ENCODE measurements around the gene ARHGAP25.

Gene ARHGAP25

GRCh38 chr2:68700560-68700959 lies 34.1 kb upstream of the ARHGAP25 start:
- no peaks in the 10 kb centered on the region for H3K4me1 ChIP-seq (ENCODE audit: control insufficient read depth, insufficient read depth, low read length, unreplicated experiment)
- H3K79me2 ChIP-seq (ENCODE audit: control insufficient read depth, insufficient read depth, low read length, unreplicated experiment) = no peaks in the 10 kb centered on the region
- no peak overlapping the region for H3K27ac ChIP-seq (ENCODE audit: low read depth, low read length)
- peaks cover 67% of the 10 kb centered on the region for H3K27me3 ChIP-seq (ENCODE audit: insufficient read depth, low read length)
- no peak overlapping the region for H3K4me3 ChIP-seq (ENCODE audit: low read depth, low read length)
- H2AFZ ChIP-seq (ENCODE audit: low read length, unreplicated experiment) = no peak overlapping the region
- H3K36me3 ChIP-seq (ENCODE audit: insufficient read depth, low read length) = no peaks in the 10 kb centered on the region

- Histone ChIP-seq H3K79me2 (ENCODE audit: control insufficient read depth, insufficient read depth, low read length, unreplicated experiment) (no peaks in the 10 kb centered on the region), H3K4me3 (ENCODE audit: low read depth, low read length) (no peak overlapping the region), H2AFZ (ENCODE audit: low read length, unreplicated experiment) (no peak overlapping the region), H3K36me3 (ENCODE audit: insufficient read depth, low read length) (no peaks in the 10 kb centered on the region), H3K27me3 (ENCODE audit: insufficient read depth, low read length) (peaks cover 54% of the 10 kb centered on the region), H3K4me1 (ENCODE audit: control insufficient read depth, insufficient read depth, low read length, unreplicated experiment) (no peaks in the 10 kb centered on the region), H3K27ac (ENCODE audit: low read depth, low read length) (no peak overlapping the region)
Measured at GRCh38 chr2:68706637-68707036, 28.0 kb upstream of the ARHGAP25 start.

GRCh38 chr2:68708629-68709028 lies 26.0 kb upstream of the ARHGAP25 start:
- H3K27ac ChIP-seq (ENCODE audit: low read depth, low read length) = no peak overlapping the region
- H3K27me3 ChIP-seq (ENCODE audit: insufficient read depth, low read length) = peaks cover 40% of the 10 kb centered on the region
- H2AFZ ChIP-seq (ENCODE audit: low read length, unreplicated experiment) = no peak overlapping the region
- no peaks in the 10 kb centered on the region for H3K79me2 ChIP-seq (ENCODE audit: control insufficient read depth, insufficient read depth, low read length, unreplicated experiment)
- H3K4me1 ChIP-seq (ENCODE audit: control insufficient read depth, insufficient read depth, low read length, unreplicated experiment) = no peaks in the 10 kb centered on the region
- H3K4me3 ChIP-seq (ENCODE audit: low read depth, low read length) = no peak overlapping the region
- H3K36me3 ChIP-seq (ENCODE audit: insufficient read depth, low read length) = no peaks in the 10 kb centered on the region

GRCh38 chr2:68709421-68709911 lies 25.1 kb upstream of the ARHGAP25 start:
- no peak overlapping the region for H3K4me3 ChIP-seq (ENCODE audit: low read depth, low read length)
- H3K27ac ChIP-seq (ENCODE audit: low read depth, low read length) = no peak overlapping the region
- no peak overlapping the region for H2AFZ ChIP-seq (ENCODE audit: low read length, unreplicated experiment)

GRCh38 chr2:68710336-68710735 lies 24.3 kb upstream of the ARHGAP25 start:
- Histone ChIP-seq H2AFZ (ENCODE audit: low read length, unreplicated experiment) (no peak overlapping the region), H3K4me3 (ENCODE audit: low read depth, low read length) (no peak overlapping the region), H3K79me2 (ENCODE audit: control insufficient read depth, insufficient read depth, low read length, unreplicated experiment) (no peaks in the 10 kb centered on the region), H3K36me3 (ENCODE audit: insufficient read depth, low read length) (no peaks in the 10 kb centered on the region), H3K4me1 (ENCODE audit: control insufficient read depth, insufficient read depth, low read length, unreplicated experiment) (no peaks in the 10 kb centered on the region), H3K27ac (ENCODE audit: low read depth, low read length) (no peak overlapping the region), H3K27me3 (ENCODE audit: insufficient read depth, low read length) (peaks cover 43% of the 10 kb centered on the region)

More at GRCh38 chr2:68709421-68709911, 25.1 kb upstream of the ARHGAP25 start:
- Histone ChIP-seq H3K27me3 (ENCODE audit: insufficient read depth, low read length) (peaks cover 43% of the 10 kb centered on the region), H3K4me1 (ENCODE audit: control insufficient read depth, insufficient read depth, low read length, unreplicated experiment) (no peaks in the 10 kb centered on the region), H3K36me3 (ENCODE audit: insufficient read depth, low read length) (no peaks in the 10 kb centered on the region), H3K79me2 (ENCODE audit: control insufficient read depth, insufficient read depth, low read length, unreplicated experiment) (no peaks in the 10 kb centered on the region)

DNA sequence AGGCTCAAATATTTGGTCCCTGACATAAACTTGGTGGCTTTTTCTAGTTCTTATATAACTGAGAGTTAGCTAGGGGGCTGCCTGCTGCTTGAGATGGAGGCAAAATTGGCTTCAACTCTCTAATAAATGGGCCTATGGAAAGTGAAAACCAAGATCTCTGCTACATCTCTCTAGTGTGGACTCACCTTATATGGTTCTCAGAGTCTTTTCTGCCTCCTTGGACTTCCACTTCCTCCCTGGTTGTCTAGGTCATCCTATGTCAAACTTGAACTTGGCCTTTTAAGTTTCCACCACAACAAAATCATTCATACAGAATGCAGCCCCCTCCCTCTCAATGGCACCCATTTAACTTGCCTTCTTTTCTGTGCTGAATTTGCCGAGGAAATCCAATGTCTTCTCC lies 23.9 kb upstream of the ARHGAP25 start:
- Histone ChIP-seq H3K4me3 (ENCODE audit: low read depth, low read length) (no peak overlapping the region), H3K36me3 (ENCODE audit: insufficient read depth, low read length) (no peaks in the 10 kb centered on the region), H2AFZ (ENCODE audit: low read length, unreplicated experiment) (no peak overlapping the region), H3K4me1 (ENCODE audit: control insufficient read depth, insufficient read depth, low read length, unreplicated experiment) (no peaks in the 10 kb centered on the region), H3K79me2 (ENCODE audit: control insufficient read depth, insufficient read depth, low read length, unreplicated experiment) (no peaks in the 10 kb centered on the region), H3K27ac (ENCODE audit: low read depth, low read length) (no peak overlapping the region), H3K27me3 (ENCODE audit: insufficient read depth, low read length) (peaks cover 39% of the 10 kb centered on the region)

GRCh38 chr2:68714866-68715265 lies 19.7 kb upstream of the ARHGAP25 start:
- Histone ChIP-seq H3K4me3 (ENCODE audit: low read depth, low read length) (no peak overlapping the region), H3K27ac (ENCODE audit: low read depth, low read length) (no peak overlapping the region)

GRCh38 chr2:68715353-68716041 lies 19.1 kb upstream of the ARHGAP25 start:
- H3K27ac ChIP-seq (ENCODE audit: low read depth, low read length) = no peak overlapping the region

More at GRCh38 chr2:68714866-68715265, 19.7 kb upstream of the ARHGAP25 start:
- Histone ChIP-seq H3K27me3 (ENCODE audit: insufficient read depth, low read length) (peaks cover 32% of the 10 kb centered on the region), H3K4me1 (ENCODE audit: control insufficient read depth, insufficient read depth, low read length, unreplicated experiment) (no peaks in the 10 kb centered on the region), H3K36me3 (ENCODE audit: insufficient read depth, low read length) (no peaks in the 10 kb centered on the region), H2AFZ (ENCODE audit: low read length, unreplicated experiment) (no peak overlapping the region), H3K79me2 (ENCODE audit: control insufficient read depth, insufficient read depth, low read length, unreplicated experiment) (no peaks in the 10 kb centered on the region)

GRCh38 chr2:68716604-68717304 lies 17.9 kb upstream of the ARHGAP25 start:
- no peaks in the 10 kb centered on the region for H3K79me2 ChIP-seq (ENCODE audit: control insufficient read depth, insufficient read depth, low read length, unreplicated experiment)
- no peak overlapping the region for H2AFZ ChIP-seq (ENCODE audit: low read length, unreplicated experiment)
- no peaks in the 10 kb centered on the region for H3K36me3 ChIP-seq (ENCODE audit: insufficient read depth, low read length)
- H3K4me3 ChIP-seq (ENCODE audit: low read depth, low read length) = no peak overlapping the region
- no peaks in the 10 kb centered on the region for H3K4me1 ChIP-seq (ENCODE audit: control insufficient read depth, insufficient read depth, low read length, unreplicated experiment)
- no peak overlapping the region for H3K27ac ChIP-seq (ENCODE audit: low read depth, low read length)
- H3K27me3 ChIP-seq (ENCODE audit: insufficient read depth, low read length) = peaks cover 43% of the 10 kb centered on the region

More at GRCh38 chr2:68715353-68716041, 19.1 kb upstream of the ARHGAP25 start:
- Histone ChIP-seq H2AFZ (ENCODE audit: low read length, unreplicated experiment) (no peak overlapping the region), H3K27me3 (ENCODE audit: insufficient read depth, low read length) (peaks cover 36% of the 10 kb centered on the region), H3K36me3 (ENCODE audit: insufficient read depth, low read length) (no peaks in the 10 kb centered on the region), H3K79me2 (ENCODE audit: control insufficient read depth, insufficient read depth, low read length, unreplicated experiment) (no peaks in the 10 kb centered on the region), H3K4me3 (ENCODE audit: low read depth, low read length) (no peak overlapping the region), H3K4me1 (ENCODE audit: control insufficient read depth, insufficient read depth, low read length, unreplicated experiment) (no peaks in the 10 kb centered on the region)

GRCh38 chr2:68717305-68717661 lies 17.3 kb upstream of the ARHGAP25 start:
- Histone ChIP-seq H3K36me3 (ENCODE audit: insufficient read depth, low read length) (no peaks in the 10 kb centered on the region), H3K79me2 (ENCODE audit: control insufficient read depth, insufficient read depth, low read length, unreplicated experiment) (no peaks in the 10 kb centered on the region), H3K27me3 (ENCODE audit: insufficient read depth, low read length) (peaks cover 45% of the 10 kb centered on the region), H3K4me3 (ENCODE audit: low read depth, low read length) (no peak overlapping the region), H3K27ac (ENCODE audit: low read depth, low read length) (no peak overlapping the region), H2AFZ (ENCODE audit: low read length, unreplicated experiment) (no peak overlapping the region), H3K4me1 (ENCODE audit: control insufficient read depth, insufficient read depth, low read length, unreplicated experiment) (no peaks in the 10 kb centered on the region)

- no peak overlapping the region for H2AFZ ChIP-seq (ENCODE audit: low read length, unreplicated experiment)
- no peaks in the 10 kb centered on the region for H3K4me1 ChIP-seq (ENCODE audit: control insufficient read depth, insufficient read depth, low read length, unreplicated experiment)
- no peak overlapping the region for H3K4me3 ChIP-seq (ENCODE audit: low read depth, low read length)
- H3K27ac ChIP-seq (ENCODE audit: low read depth, low read length) = no peak overlapping the region
- H3K27me3 ChIP-seq (ENCODE audit: insufficient read depth, low read length) = peaks cover 35% of the 10 kb centered on the region
- no peaks in the 10 kb centered on the region for H3K79me2 ChIP-seq (ENCODE audit: control insufficient read depth, insufficient read depth, low read length, unreplicated experiment)
- no peaks in the 10 kb centered on the region for H3K36me3 ChIP-seq (ENCODE audit: insufficient read depth, low read length)
Measured at GRCh38 chr2:68719912-68720311, 14.7 kb upstream of the ARHGAP25 start.

Measured in ACC112 (cell line).